HFF-Myc (cell line): ENCODE data around the gene NIPAL3.
A peak's percentile ranks its signal among the peaks of the same experiment; 100 is the strongest.

Source experiments
- DNase-seq: peaks from one replicate; pipeline ENCODE4 v3.0.0-alpha.2; 2011; ENCODE audit warnings: low read depth; ENCODE audit errors: extremely low read depth
- H3K4me3 ChIP-seq: replicated peaks from 2 replicates; pipeline ENCODE4 v1.5.1; 2011; ENCODE audit warnings: low read depth, mild to moderate bottlenecking, control low read depth, low read length
- TF ChIP-seq, protein P1 (sequence below): IDR thresholded peaks from 2 replicates; pipeline ENCODE4 v1.5.1; 2012; ENCODE audit warnings: mild to moderate bottlenecking, low read depth, low read length, control low read depth; ENCODE audit errors: missing control alignments

NIPAL3 gene

DNA sequence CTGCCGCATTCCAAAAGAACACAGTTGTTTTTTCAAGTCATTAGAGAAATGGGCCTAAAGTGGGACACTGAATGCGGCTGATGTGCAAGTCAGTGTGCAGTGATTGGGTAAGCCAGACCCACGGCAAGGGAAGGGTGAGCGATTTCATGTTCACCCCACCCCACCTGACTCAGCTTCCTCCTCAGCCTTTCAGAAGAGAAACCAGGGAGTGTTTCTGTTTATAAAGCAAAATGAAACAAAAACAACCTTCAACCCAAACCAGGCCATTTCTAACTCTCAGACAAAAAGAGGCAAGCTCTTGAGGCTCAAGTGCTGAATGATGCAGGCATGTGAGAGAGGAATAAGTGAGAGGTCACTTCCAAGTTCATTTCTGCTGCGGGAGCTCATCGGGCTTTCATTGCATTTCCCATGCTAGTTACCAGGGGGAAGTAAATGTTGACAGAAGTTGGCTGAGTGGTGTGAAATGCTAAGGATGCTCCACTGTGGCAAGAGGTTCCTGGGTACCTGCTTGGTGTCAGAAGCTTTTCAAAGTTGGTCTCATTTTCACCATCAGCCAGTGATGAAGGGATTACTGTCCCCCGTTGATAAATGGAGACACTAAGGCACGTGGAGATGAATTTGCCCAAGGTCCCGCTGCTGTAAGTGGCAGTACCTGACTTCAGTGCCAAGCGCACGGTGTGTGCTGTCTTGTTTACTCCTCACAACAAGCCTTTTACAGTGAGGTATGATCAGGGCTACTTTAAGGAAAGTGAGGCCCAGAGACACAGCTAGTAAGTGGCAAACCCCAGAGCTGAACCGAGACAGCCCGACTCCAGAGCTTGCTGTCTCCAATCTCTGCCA, 31.1 kb upstream of the NIPAL3 start:
- no peak overlapping the region for H3K4me3 ChIP-seq
- TF ChIP-seq, protein P1, sequence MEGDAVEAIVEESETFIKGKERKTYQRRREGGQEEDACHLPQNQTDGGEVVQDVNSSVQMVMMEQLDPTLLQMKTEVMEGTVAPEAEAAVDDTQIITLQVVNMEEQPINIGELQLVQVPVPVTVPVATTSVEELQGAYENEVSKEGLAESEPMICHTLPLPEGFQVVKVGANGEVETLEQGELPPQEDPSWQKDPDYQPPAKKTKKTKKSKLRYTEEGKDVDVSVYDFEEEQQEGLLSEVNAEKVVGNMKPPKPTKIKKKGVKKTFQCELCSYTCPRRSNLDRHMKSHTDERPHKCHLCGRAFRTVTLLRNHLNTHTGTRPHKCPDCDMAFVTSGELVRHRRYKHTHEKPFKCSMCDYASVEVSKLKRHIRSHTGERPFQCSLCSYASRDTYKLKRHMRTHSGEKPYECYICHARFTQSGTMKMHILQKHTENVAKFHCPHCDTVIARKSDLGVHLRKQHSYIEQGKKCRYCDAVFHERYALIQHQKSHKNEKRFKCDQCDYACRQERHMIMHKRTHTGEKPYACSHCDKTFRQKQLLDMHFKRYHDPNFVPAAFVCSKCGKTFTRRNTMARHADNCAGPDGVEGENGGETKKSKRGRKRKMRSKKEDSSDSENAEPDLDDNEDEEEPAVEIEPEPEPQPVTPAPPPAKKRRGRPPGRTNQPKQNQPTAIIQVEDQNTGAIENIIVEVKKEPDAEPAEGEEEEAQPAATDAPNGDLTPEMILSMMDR, result no peak
- DNase-seq, result no peak

DNA sequence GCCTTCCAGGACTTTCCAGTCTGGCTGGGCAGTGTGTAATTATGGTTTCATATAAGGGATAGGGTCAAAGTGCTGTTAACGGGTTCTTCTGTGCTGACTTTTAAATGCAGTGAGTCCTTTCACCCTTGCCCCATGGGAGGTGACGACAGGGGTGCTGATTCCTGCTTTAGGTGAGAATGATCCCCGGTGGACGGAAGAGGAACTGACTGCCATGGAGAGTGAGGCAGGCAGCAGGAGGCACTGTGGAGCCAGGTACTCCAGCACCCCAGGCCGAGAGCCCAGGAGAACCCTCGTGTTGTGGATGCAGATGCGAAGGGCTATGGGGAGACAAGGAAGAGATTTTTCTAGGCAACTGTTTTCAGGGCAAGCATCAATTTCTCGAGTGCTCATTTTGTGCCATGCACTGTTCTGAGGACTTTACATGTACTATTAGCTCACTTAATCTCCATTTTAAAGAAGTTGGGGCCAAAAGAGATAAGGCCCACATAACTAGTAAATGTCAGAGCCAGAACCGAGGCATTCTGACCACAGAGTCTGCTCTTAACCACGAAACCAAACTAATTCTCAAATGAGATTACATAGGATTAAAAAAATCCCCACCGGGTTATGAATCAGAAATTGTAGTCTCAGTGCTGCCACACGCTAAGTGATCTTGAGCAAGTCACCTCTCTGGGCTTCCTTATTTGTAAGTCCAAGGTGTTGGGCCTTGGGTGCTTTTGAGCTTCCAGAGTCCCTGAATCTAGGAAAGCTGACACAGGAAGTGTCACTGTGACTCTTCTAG, 30.3 kb upstream of the NIPAL3 start:
- TF ChIP-seq, protein P1, result peak; percentile 63
- DNase-seq, result no peak

DNA sequence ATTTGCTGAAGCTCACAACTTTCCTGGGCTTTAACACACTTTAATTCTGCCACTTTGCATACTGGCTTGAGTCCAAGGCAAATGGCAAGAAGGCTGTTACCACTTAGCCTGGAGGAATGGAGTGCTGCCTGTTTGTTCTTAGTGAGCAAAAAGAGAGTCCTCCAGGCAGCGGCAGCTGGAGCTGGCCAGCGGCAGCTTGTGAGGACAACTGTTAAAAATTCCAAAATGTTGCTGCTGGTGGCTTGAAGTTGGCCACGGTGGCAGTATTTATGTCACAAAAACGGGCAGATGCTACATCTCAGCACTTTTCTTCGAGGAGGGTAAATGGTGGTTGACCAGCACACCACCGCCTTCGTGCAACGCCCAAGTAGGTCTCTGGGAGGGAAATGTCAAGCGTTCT, 29.4 kb upstream of the NIPAL3 start:
- DNase-seq, result no peak
- TF ChIP-seq, protein P1, result no peak
- H3K4me3 ChIP-seq, result no peak overlapping the region

More for the DNA sequence above, 30.3 kb upstream of the NIPAL3 start:
- no peak overlapping the region for H3K4me3 ChIP-seq

DNA sequence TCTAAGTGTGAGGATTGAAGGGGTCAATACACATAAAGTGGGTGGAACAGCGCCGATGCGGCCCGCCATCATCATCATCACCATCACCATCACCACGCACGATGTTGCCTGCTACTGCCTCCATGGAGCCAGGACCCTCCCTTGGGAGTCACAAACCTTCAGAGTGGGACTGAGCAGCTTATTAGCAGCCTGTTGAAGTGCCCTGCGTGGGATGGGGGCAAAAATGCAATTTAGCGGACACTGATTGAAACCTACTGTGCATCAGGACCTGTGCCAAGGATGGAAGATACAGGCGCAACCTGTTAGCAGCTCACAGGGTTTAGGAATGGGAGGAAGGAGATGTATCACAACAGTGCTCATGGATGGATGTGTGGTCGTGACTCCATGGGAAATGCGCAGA, 28.7 kb upstream of the NIPAL3 start:
- TF ChIP-seq, protein P1, result no peak
- no peak for DNase-seq
- no peak overlapping the region for H3K4me3 ChIP-seq

DNA sequence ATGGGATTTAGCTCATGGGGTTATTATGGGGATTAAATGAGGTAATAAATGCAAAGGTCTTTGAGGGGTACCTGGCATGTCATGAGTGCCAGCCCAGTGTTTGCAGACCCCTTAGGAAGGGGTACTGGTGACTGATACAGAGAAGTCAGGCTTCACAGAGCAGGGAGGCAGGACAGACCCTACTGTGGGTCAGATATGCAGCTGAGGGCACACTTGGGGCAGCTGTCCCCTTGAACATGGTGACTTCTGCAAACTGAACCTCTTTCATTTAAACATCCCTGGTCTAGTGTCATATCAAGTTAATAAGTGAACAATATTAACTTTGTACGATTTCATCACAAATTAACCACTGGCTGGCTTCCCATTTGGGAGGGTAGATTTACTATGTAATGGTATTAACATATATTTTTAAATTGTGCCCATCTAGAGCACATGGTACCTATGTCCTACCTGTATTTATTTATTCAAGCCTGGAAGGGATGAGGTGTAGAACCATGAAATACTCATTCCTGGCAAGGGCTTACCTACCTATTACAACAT, 27.9 kb upstream of the NIPAL3 start:
- no peak for DNase-seq
- TF ChIP-seq, protein P1, result no peak
- no peak overlapping the region for H3K4me3 ChIP-seq

DNA sequence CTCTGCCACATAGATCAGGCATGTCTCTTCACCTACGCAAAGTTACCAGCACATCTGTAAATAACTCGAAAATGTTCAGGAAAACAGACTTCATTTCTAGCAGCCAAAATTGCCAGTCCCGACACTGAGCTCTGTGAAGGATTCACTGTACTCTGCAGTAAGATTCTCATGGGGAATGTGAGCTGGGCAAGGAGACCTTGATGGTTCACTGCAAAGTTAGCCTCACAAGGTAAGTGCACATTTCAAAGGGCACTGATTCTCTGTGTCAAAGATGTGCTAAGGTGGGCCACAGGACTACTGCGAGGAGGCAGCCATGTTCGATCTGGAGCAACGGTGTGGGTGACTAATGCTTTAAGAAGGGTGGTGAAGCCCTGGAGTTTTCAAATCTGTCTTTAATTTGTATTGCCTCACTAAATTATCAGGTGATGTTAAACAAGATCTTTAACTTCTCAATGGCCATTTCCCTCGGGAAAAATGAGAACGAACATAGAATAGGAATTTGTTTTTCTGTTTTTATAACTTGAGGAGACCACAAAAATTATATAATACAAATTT, 27.2 kb upstream of the NIPAL3 start:
- TF ChIP-seq, protein P1, result no peak
- no peak for DNase-seq
- H3K4me3 ChIP-seq, result no peak overlapping the region
